Anterior cingulate cortex (tissue), 58 donors: ENCODE data around the gene KIF6.
A peak's percentile ranks its signal among the peaks of the same experiment; 100 is the strongest.

ENCODE experiments used
- DNase-seq, 58 donors: peaks; one replicate each; lab custom pipeline; 2025; lab: John Stamatoyannopoulos, UW

The KIF6 gene

GRCh38 chr6:39339096-39339867, 385.9 kb downstream of the KIF6 start:
- DNase-seq: no peak

DNA sequence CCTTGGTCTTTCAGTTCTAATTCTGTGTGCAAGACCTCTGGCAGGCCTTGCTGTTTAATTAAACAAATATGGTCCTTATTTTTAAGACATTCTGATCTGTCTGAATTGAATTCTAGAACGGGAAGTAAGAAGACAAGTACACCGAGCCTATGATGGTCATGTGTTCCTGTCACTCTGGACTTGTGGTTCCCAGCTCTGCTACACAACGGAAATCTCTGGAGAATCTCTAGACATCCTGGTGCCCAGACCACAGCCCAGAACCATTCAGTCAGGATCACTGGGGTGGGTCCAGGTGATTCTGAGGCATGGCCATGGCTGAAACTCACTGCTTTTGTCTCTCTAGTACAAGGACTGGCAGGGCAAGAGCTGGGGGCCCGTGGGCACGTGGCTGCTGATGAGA, 386.8 kb downstream of the KIF6 start:
- DNase-seq: peak in 1 of 58 donors; percentile 5

GRCh38 chr6:39335780-39336545, 389.2 kb downstream of the KIF6 start:
- peak in 11 of 58 donors; percentile 2 to 26 (median 13) for DNase-seq

- no peak for DNase-seq
Observed at GRCh38 chr6:39333644-39334438, 391.4 kb downstream of the KIF6 start.

DNA sequence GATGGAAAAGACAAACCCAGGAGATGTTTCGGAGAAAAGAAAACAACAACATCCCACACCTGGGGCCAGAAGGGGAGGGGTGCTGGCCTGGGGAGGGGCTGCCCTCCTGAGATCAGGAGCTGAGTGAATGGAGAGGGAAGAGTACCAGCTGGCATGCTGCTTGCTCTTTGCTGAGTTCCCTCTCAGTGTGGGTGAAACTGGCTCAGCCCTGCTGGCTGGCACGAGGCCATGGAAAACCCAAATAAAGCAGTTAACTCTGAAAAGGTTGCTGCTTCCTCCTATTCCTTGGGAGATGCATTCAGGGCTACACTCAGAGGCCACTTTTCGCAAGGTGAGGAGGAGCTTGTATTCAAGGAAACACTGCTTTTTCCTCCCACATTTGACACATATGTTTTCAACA, 394.7 kb downstream of the KIF6 start:
- peak in 45 of 58 donors; percentile 10 to 76 (median 41) for DNase-seq

DNA sequence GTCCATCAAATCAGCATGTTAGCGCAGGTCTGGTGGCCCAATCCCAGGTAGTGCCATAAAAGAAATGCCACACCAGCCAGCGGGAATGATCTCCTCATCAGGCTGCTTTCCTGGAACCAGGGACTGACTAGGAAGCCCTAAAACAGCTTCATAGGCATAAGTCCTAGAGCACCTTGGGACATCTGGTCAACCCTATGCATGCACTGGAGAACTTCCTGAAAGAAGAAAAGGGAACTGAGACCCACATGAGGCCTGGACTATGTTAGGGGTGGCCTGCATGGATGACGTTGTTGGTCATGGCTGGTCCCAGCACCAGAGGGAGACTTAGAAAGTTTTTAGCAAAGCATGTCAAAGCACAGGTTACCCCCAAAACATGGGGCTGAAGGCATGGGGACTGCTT, 395.2 kb downstream of the KIF6 start:
- DNase-seq: peak in 1 of 58 donors; percentile 7

DNA sequence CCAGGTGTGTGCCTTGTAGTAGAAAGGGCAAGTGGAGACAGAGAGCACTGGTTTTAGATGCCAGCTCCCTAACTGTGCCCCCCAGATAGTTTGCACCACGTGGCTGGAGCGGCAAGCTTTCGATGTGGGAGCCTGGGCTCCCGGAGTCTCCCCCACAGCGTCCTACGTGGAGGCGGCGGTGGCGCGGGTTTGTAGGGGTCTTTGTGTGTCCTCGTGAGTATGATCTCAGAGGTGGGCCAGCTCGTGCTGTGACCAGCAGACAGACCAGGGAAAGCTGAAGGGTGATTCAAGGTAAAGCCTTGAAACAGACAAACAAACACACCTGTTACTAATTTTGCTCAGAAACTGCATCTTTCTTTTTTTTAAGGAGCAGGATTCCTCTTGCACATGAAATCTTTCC, 397.1 kb downstream of the KIF6 start:
- DNase-seq: no peak

DNA sequence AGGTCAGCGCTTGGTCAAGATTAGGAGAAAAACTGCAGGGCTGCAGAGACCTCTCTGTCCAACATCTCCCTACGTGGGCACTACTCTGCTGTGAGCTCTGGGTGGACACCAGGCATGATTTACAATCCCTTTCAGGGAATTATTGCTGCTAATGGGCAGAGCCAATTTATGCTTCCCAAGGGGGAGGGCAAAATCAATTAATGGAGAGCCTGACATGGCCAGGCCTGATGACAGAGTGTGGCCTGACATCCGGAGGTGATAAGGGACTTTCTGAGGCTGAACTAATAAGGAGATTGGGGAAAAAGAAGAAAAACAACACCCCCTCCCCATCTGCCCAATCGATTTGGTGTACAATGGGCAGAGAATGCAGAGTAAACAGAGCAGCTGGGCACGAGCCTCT, 397.7 kb downstream of the KIF6 start:
- DNase-seq: no peak

- DNase-seq: no peak
Observed at GRCh38 chr6:39322306-39322850, 402.8 kb downstream of the KIF6 start, which contains the start of gene KCNK16. KCNK16 (minus strand) TSS chr6:39322702; CDS start chr6:39322540, 162 bp downstream.

- DNase-seq: no peak
Observed at GRCh38 chr6:39321761-39322160, 403.4 kb downstream of the KIF6 start.

DNA sequence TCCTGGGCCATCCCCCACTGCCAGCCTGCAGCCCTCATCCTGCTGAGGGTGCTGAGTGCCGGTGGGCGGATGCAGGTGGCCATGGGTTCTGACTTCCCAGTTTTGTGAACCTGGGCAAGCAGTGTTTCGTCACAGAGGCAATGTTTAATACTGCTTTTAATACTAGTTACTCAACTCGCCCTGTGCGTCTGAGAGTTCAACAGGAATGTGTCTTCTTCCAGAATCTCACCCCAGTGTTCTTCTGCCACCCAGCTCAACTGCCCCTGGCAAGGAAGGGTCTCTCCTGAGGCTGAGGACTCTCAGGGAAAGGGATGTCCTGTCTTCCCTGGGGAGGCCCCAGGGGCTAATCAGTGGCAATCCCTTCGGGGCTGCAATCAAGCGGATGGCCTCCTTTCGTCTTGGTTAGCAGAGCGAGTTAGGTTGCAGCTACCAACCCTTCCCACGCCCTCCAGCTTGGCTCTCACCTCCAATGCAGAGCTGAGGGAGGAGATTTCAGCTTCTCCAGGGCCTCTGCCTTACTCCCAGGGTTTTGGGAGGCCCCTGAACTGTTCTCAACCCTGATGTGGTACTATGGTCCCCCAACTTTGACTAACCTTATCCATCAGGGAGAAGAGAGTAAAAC, 404.7 kb downstream of the KIF6 start:
- no peak for DNase-seq

- no peak for DNase-seq
Observed at GRCh38 chr6:39319621-39320362, 405.4 kb downstream of the KIF6 start.

GRCh38 chr6:39317256-39317655, 408.0 kb downstream of the KIF6 start:
- no peak for DNase-seq

GRCh38 chr6:39314273-39314795, 410.9 kb downstream of the KIF6 start, which contains the start of gene KCNK17:
KCNK17 (minus strand) TSS chr6:39314419; CDS start chr6:39314320, 99 bp downstream.
- no peak for DNase-seq

GRCh38 chr6:39313526-39314272, 411.5 kb downstream of the KIF6 start:
- DNase-seq: no peak

GRCh38 chr6:39312912-39313525, 412.2 kb downstream of the KIF6 start:
- DNase-seq: peak in 1 of 58 donors; percentile 5

GRCh38 chr6:39310542-39310941, 414.7 kb downstream of the KIF6 start:
- DNase-seq: no peak
